ENCODE measurements around the gene CCNC. TPM values are rescaled to one million over a fixed set of nuclear protein-coding genes. Genes with fewer than 3 reads are reported as not detected.
A peak's percentile ranks its signal among the peaks of the same experiment; 100 is the strongest.

CCNC gene
- total RNA-seq, 1 experiment from 2014 or later: 104 TPM

GRCh38 chr6:99543968-99544367 is 24.5 kb downstream of the CCNC start:
- Histone ChIP-seq H2AFZ (ENCODE audit: low read length) (no peak overlapping the region), H3K27me3 (ENCODE audit: low read length) (no peaks in the 10 kb centered on the region), H3K9me2 (replicated peaks; ENCODE audit: insufficient read depth, low read length) (no peaks in the 10 kb centered on the region), H3K4me3 (ENCODE audit: low read length) (no peak overlapping the region), H4K20me1 (ENCODE audit: insufficient read depth, low read depth, low read length) (no peaks in the 10 kb centered on the region), H3K9me3 (ENCODE audit: low read length) (no peaks in the 10 kb centered on the region), H3K79me2 (ENCODE audit: low read length) (peaks cover 55% of the 10 kb centered on the region), H3K36me3 (ENCODE audit: insufficient read depth, low read length) (peaks cover 58% of the 10 kb centered on the region), H3K4me1 (ENCODE audit: low read length) (no peaks in the 10 kb centered on the region), H3K4me2 (ENCODE audit: low read depth, low read length, poor library complexity, severe bottlenecking) (no peak overlapping the region), H3K9ac (ENCODE audit: low read length) (no peak overlapping the region), H3K27ac (ENCODE audit: low read length) (no peak overlapping the region)
- DNase-seq: no peak

- Histone ChIP-seq H3K36me3 (ENCODE audit: insufficient read depth, low read length) (peaks cover 25% of the 10 kb centered on the region; the same call in 1 of the 2 replicates), H3K27ac (ENCODE audit: low read length) (no peak overlapping the region), H3K4me2 (ENCODE audit: low read depth, low read length, poor library complexity, severe bottlenecking) (no peak overlapping the region), H2AFZ (ENCODE audit: low read length) (no peak overlapping the region), H3K4me3 (ENCODE audit: low read length) (no peak overlapping the region), H3K27me3 (ENCODE audit: low read length) (no peaks in the 10 kb centered on the region), H3K9ac (ENCODE audit: low read length) (no peak overlapping the region), H4K20me1 (ENCODE audit: insufficient read depth, low read depth, low read length) (no peaks in the 10 kb centered on the region), H3K79me2 (ENCODE audit: low read length) (peaks cover 22% of the 10 kb centered on the region), H3K9me2 (replicated peaks; ENCODE audit: insufficient read depth, low read length) (no peaks in the 10 kb centered on the region), H3K9me3 (ENCODE audit: low read length) (no peaks in the 10 kb centered on the region), H3K4me1 (ENCODE audit: low read length) (peaks cover 4% of the 10 kb centered on the region; the same call in 1 of the 2 replicates)
- DNase-seq: no peak
Observed at GRCh38 chr6:99530627-99531026, 37.8 kb downstream of the CCNC start.

GRCh38 chr6:99522531-99522930 is 45.9 kb downstream of the CCNC start:
- H3K36me3 ChIP-seq (ENCODE audit: insufficient read depth, low read length): peaks cover 2% of the 10 kb centered on the region; the same call in 1 of the 2 replicates
- peak overlapping the region; percentile 17; the same call in 1 of the 2 replicates for H3K9ac ChIP-seq (ENCODE audit: low read length)
- no peak for DNase-seq
- no peak overlapping the region; the same call in 1 of the 2 replicates for H3K27ac ChIP-seq (ENCODE audit: low read length)
- H3K27me3 ChIP-seq (ENCODE audit: low read length): no peaks in the 10 kb centered on the region
- peaks cover 38% of the 10 kb centered on the region for H3K4me1 ChIP-seq (ENCODE audit: low read length)
- peak overlapping the region; percentile 74 for H3K4me2 ChIP-seq (ENCODE audit: low read depth, low read length, poor library complexity, severe bottlenecking)
- no peak overlapping the region for H2AFZ ChIP-seq (ENCODE audit: low read length)
- H3K4me3 ChIP-seq (ENCODE audit: low read length): no peak overlapping the region
- H4K20me1 ChIP-seq (ENCODE audit: insufficient read depth, low read depth, low read length): no peaks in the 10 kb centered on the region
- no peaks in the 10 kb centered on the region for H3K9me3 ChIP-seq (ENCODE audit: low read length)
- H3K79me2 ChIP-seq (ENCODE audit: low read length): peaks cover 48% of the 10 kb centered on the region
- no peaks in the 10 kb centered on the region for H3K9me2 ChIP-seq (replicated peaks; ENCODE audit: insufficient read depth, low read length)

GRCh38 chr6:99521633-99522151 is 46.8 kb downstream of the CCNC start:
- peaks cover 39% of the 10 kb centered on the region for H3K4me1 ChIP-seq (ENCODE audit: low read length)
- no peaks in the 10 kb centered on the region for H3K9me3 ChIP-seq (ENCODE audit: low read length)
- peaks cover 44% of the 10 kb centered on the region for H3K79me2 ChIP-seq (ENCODE audit: low read length)
- H3K36me3 ChIP-seq (ENCODE audit: insufficient read depth, low read length): 0 out of 2 replicates have a peak, but pooled peaks cover 2% of the 10 kb centered on the region
- peak overlapping the region; percentile 85 for H3K27ac ChIP-seq (ENCODE audit: low read length)
- no peaks in the 10 kb centered on the region for H4K20me1 ChIP-seq (ENCODE audit: insufficient read depth, low read depth, low read length)
- peak overlapping the region; percentile 74 for H3K4me2 ChIP-seq (ENCODE audit: low read depth, low read length, poor library complexity, severe bottlenecking)
- H3K9ac ChIP-seq (ENCODE audit: low read length): peak overlapping the region; percentile 93
- H2AFZ ChIP-seq (ENCODE audit: low read length): peak overlapping the region; percentile 94
- peak overlapping the region; percentile 93 for H3K4me3 ChIP-seq (ENCODE audit: low read length)
- H3K27me3 ChIP-seq (ENCODE audit: low read length): no peaks in the 10 kb centered on the region
- DNase-seq: peak; percentile 73
- no peaks in the 10 kb centered on the region for H3K9me2 ChIP-seq (replicated peaks; ENCODE audit: insufficient read depth, low read length)

- H3K9me2 ChIP-seq (replicated peaks; ENCODE audit: insufficient read depth, low read length): no peaks in the 10 kb centered on the region
- H3K27ac ChIP-seq (ENCODE audit: low read length): peak overlapping the region; percentile 85
- peaks cover 42% of the 10 kb centered on the region for H3K79me2 ChIP-seq (ENCODE audit: low read length)
- H3K4me1 ChIP-seq (ENCODE audit: low read length): peaks cover 41% of the 10 kb centered on the region
- peak overlapping the region; percentile 74 for H3K4me2 ChIP-seq (ENCODE audit: low read depth, low read length, poor library complexity, severe bottlenecking)
- no peaks in the 10 kb centered on the region for H4K20me1 ChIP-seq (ENCODE audit: insufficient read depth, low read depth, low read length)
- H3K9ac ChIP-seq (ENCODE audit: low read length): peak overlapping the region; percentile 93
- peak overlapping the region; percentile 94 for H2AFZ ChIP-seq (ENCODE audit: low read length)
- peak; percentile 93 for DNase-seq
- 0 out of 2 replicates have a peak, but pooled peaks cover under 1% of the 10 kb centered on the region for H3K36me3 ChIP-seq (ENCODE audit: insufficient read depth, low read length)
- no peaks in the 10 kb centered on the region for H3K9me3 ChIP-seq (ENCODE audit: low read length)
- peak overlapping the region; percentile 93 for H3K4me3 ChIP-seq (ENCODE audit: low read length)
- no peaks in the 10 kb centered on the region for H3K27me3 ChIP-seq (ENCODE audit: low read length)
Observed at GRCh38 chr6:99520855-99521632, 47.4 kb downstream of the CCNC start.

GRCh38 chr6:99519446-99519845 is 49.0 kb downstream of the CCNC start:
- Histone ChIP-seq H2AFZ (ENCODE audit: low read length) (no peak overlapping the region), H3K9ac (ENCODE audit: low read length) (no peak overlapping the region), H3K4me3 (ENCODE audit: low read length) (no peak overlapping the region), H3K4me1 (ENCODE audit: low read length) (peaks cover 35% of the 10 kb centered on the region), H3K36me3 (ENCODE audit: insufficient read depth, low read length) (no peaks in the 10 kb centered on the region), H3K9me2 (replicated peaks; ENCODE audit: insufficient read depth, low read length) (no peaks in the 10 kb centered on the region), H3K27ac (ENCODE audit: low read length) (no peak overlapping the region), H3K79me2 (ENCODE audit: low read length) (peaks cover 40% of the 10 kb centered on the region), H4K20me1 (ENCODE audit: insufficient read depth, low read depth, low read length) (no peaks in the 10 kb centered on the region), H3K9me3 (ENCODE audit: low read length) (no peaks in the 10 kb centered on the region), H3K27me3 (ENCODE audit: low read length) (no peaks in the 10 kb centered on the region), H3K4me2 (ENCODE audit: low read depth, low read length, poor library complexity, severe bottlenecking) (peak overlapping the region; percentile 74)
- DNase-seq: no peak

- peaks cover 30% of the 10 kb centered on the region for H3K4me1 ChIP-seq (ENCODE audit: low read length)
- H3K9me3 ChIP-seq (ENCODE audit: low read length): no peaks in the 10 kb centered on the region
- peak overlapping the region; percentile 92 for H3K9ac ChIP-seq (ENCODE audit: low read length)
- H4K20me1 ChIP-seq (ENCODE audit: insufficient read depth, low read depth, low read length): no peaks in the 10 kb centered on the region
- H3K36me3 ChIP-seq (ENCODE audit: insufficient read depth, low read length): peaks cover 9% of the 10 kb centered on the region; the same call in 1 of the 2 replicates
- peak overlapping the region; percentile 85 for H3K4me2 ChIP-seq (ENCODE audit: low read depth, low read length, poor library complexity, severe bottlenecking)
- H2AFZ ChIP-seq (ENCODE audit: low read length): no peak overlapping the region
- no peaks in the 10 kb centered on the region for H3K9me2 ChIP-seq (replicated peaks; ENCODE audit: insufficient read depth, low read length)
- H3K4me3 ChIP-seq (ENCODE audit: low read length): peak overlapping the region; percentile 72
- peak overlapping the region; percentile 52; the same call in 1 of the 2 replicates for H3K27ac ChIP-seq (ENCODE audit: low read length)
- peaks cover 60% of the 10 kb centered on the region for H3K79me2 ChIP-seq (ENCODE audit: low read length)
- DNase-seq: peak; percentile 73
- H3K27me3 ChIP-seq (ENCODE audit: low read length): no peaks in the 10 kb centered on the region
Observed at GRCh38 chr6:99514089-99514488, 54.4 kb downstream of the CCNC start.

GRCh38 chr6:99512033-99512432 is 56.4 kb downstream of the CCNC start:
- no peaks in the 10 kb centered on the region for H3K9me3 ChIP-seq (ENCODE audit: low read length)
- H3K4me1 ChIP-seq (ENCODE audit: low read length): peaks cover 30% of the 10 kb centered on the region
- peak overlapping the region; percentile 85 for H3K4me2 ChIP-seq (ENCODE audit: low read depth, low read length, poor library complexity, severe bottlenecking)
- peaks cover 27% of the 10 kb centered on the region; the same call in 1 of the 2 replicates for H3K36me3 ChIP-seq (ENCODE audit: insufficient read depth, low read length)
- H4K20me1 ChIP-seq (ENCODE audit: insufficient read depth, low read depth, low read length): no peaks in the 10 kb centered on the region
- H3K27me3 ChIP-seq (ENCODE audit: low read length): no peaks in the 10 kb centered on the region
- no peak overlapping the region for H3K9ac ChIP-seq (ENCODE audit: low read length)
- H3K4me3 ChIP-seq (ENCODE audit: low read length): no peak overlapping the region
- no peaks in the 10 kb centered on the region for H3K9me2 ChIP-seq (replicated peaks; ENCODE audit: insufficient read depth, low read length)
- DNase-seq: no peak
- no peak overlapping the region for H2AFZ ChIP-seq (ENCODE audit: low read length)
- no peak overlapping the region for H3K27ac ChIP-seq (ENCODE audit: low read length)
- H3K79me2 ChIP-seq (ENCODE audit: low read length): peaks cover 79% of the 10 kb centered on the region

Data from Karpas-422 (cell line).